Kidney epithelial cell (primary cell): ENCODE data around the gene ATP6V0E1. TPM values are rescaled to one million over a fixed set of nuclear protein-coding genes. Genes with fewer than 3 reads are reported as not detected.

Experiments
- DNase-seq: peaks from one replicate; pipeline ENCODE4 v3.0.0-alpha.2; 2010; ENCODE audit warnings: low read depth
- H3K27me3 ChIP-seq: 2 replicates; pipeline ENCODE4 v1.6.0; 2011; ENCODE audit warnings: low read length; ENCODE audit not compliant: control insufficient read depth, insufficient read depth
- H3K36me3 ChIP-seq: 2 replicates; pipeline ENCODE4 v1.5.1; 2011; ENCODE audit warnings: low read length; ENCODE audit not compliant: control insufficient read depth, insufficient read depth
- H3K4me3 ChIP-seq: 2 replicates; pipeline ENCODE4 v1.5.1; 2011; ENCODE audit warnings: low read depth, mild to moderate bottlenecking, control low read depth, low read length
- CTCF ChIP-seq: IDR thresholded peaks from 2 replicates; pipeline ENCODE4 v1.5.1; 2011; ENCODE audit warnings: mild to moderate bottlenecking, moderate library complexity, low read length, control low read depth, inconsistent platforms; ENCODE audit not compliant: insufficient read depth, poor library complexity, severe bottlenecking
- total RNA-seq: library from RNA; depleted of rRNA; stranded (reverse); fragments of >200 nt; gene quantifications from 2 replicates; pipeline ENCODE4 v1.2.3, GENCODE V29; 2015

ATP6V0E1 gene
- total RNA-seq, 1 donor from 2014 or later, result 178 TPM

- no peak overlapping the region for H3K4me3 ChIP-seq
- no peaks in the 10 kb centered on the region for H3K36me3 ChIP-seq
- TF ChIP-seq CTCF, result no peak
- no peaks in the 10 kb centered on the region for H3K27me3 ChIP-seq
- no peak for DNase-seq
Observed at GRCh38 chr5:173053041-173053440, 69.5 kb downstream of the ATP6V0E1 start.

GRCh38 chr5:173055042-173055721 is 71.6 kb downstream of the ATP6V0E1 start:
- DNase-seq, result no peak
- H3K36me3 ChIP-seq, result no peaks in the 10 kb centered on the region
- peak overlapping the region; percentile 75 for H3K4me3 ChIP-seq
- no peaks in the 10 kb centered on the region for H3K27me3 ChIP-seq
- TF ChIP-seq CTCF, result no peak

GRCh38 chr5:173055722-173055982 is 72.1 kb downstream of the ATP6V0E1 start:
- H3K27me3 ChIP-seq, result no peaks in the 10 kb centered on the region
- no peak for TF ChIP-seq CTCF
- H3K4me3 ChIP-seq, result peak overlapping the region; percentile 75
- no peaks in the 10 kb centered on the region for H3K36me3 ChIP-seq
- DNase-seq, result no peak

- TF ChIP-seq CTCF, result no peak
- peak; percentile 77 for DNase-seq
- H3K27me3 ChIP-seq, result no peaks in the 10 kb centered on the region
- H3K36me3 ChIP-seq, result no peaks in the 10 kb centered on the region
- peak within 1 kb of the TSS; percentile 75 for H3K4me3 ChIP-seq
Observed at GRCh38 chr5:173055983-173056782, 72.6 kb downstream of the ATP6V0E1 start, which contains the start of gene CREBRF. Gene CREBRF, plus strand, starts transcription at chr5:173056352. Its CDS starts 24,424 bp downstream, at chr5:173080776.

- no peak for TF ChIP-seq CTCF
- DNase-seq, result no peak
Observed at GRCh38 chr5:173056783-173057061, 73.2 kb downstream of the ATP6V0E1 start.

More at GRCh38 chr5:173056783-173057061, 73.2 kb downstream of the ATP6V0E1 start:
- H3K36me3 ChIP-seq, result no peaks in the 10 kb centered on the region
- peak overlapping the region; percentile 75 for H3K4me3 ChIP-seq
- no peaks in the 10 kb centered on the region for H3K27me3 ChIP-seq
